Activated CD8-positive, alpha-beta memory T cell treated with anti-CD3 and anti-CD28 coated beads for 1 hour (primary cell): ENCODE data around the gene ZDHHC9.

Experiments
- DNase-seq, 2 donors: peaks; one replicate each; pipeline ENCODE4 v3.0.0-alpha.2; 2020; ENCODE audit warnings: low read depth in 1 of 2; ENCODE audit errors: extremely low read depth in 1 of 2

Gene ZDHHC9

GRCh38 chrX:129768586-129769466 is 74.9 kb downstream of the ZDHHC9 start:
- no peak for DNase-seq

GRCh38 chrX:129768186-129768585 is 75.5 kb downstream of the ZDHHC9 start:
- no peak for DNase-seq

- no peak for DNase-seq
Measured at GRCh38 chrX:129763666-129764065, 80.0 kb downstream of the ZDHHC9 start.

- DNase-seq, result no peak
Measured at GRCh38 chrX:129762448-129762847, 81.2 kb downstream of the ZDHHC9 start.

- no peak for DNase-seq
Measured at GRCh38 chrX:129761596-129761995, 82.1 kb downstream of the ZDHHC9 start.

- no peak for DNase-seq
Measured at GRCh38 chrX:129760981-129761380, 82.7 kb downstream of the ZDHHC9 start.

- DNase-seq, result no peak
Measured at GRCh38 chrX:129760155-129760554, 83.5 kb downstream of the ZDHHC9 start.

- no peak for DNase-seq
Measured at GRCh38 chrX:129759576-129760061, 84.1 kb downstream of the ZDHHC9 start.

- DNase-seq, result no peak
Measured at GRCh38 chrX:129755779-129756650, 87.7 kb downstream of the ZDHHC9 start.

- no peak for DNase-seq
Measured at GRCh38 chrX:129754056-129755024, 89.3 kb downstream of the ZDHHC9 start.
